ENCODE measurements around the gene MAN2C1.

MAN2C1 gene

DNA sequence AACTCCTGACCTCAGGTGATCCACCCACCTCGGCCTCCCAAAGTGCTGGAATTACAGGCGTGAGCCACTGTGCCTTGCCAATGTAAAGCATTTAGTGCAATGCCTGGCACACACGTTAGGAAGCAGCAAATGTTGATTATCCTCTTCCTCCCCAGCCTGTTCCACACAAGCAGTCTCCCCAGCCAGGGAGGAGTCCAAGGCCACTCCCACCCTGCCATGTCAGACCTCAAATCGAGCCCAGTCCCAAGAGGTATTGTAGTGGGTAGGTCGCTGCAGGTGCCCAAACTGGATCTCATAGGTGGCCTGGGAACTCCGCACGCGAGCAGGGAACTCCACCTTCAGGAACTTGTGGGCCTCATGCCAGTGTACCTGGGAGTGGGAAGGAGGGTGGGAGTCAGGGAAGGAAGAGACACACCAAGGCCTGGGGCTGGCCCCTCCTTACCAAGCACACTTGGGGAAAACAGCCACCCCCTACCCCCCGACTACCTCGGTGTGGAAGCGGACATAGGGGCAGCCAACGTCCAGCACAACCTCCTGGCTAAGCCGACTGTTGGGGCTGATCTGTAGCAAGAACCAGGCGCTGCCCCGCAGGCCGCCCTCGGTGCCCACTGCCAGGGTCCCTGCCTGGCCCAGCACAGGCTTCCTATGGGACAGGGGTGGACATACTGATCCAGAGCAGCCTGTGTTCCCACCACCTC lies 10.3 kb downstream of the MAN2C1 start:
- H3K4me3 ChIP-seq (ENCODE audit: low read depth, low read length), result no peak overlapping the region
- DNase-seq (ENCODE audit: low read depth), result no peak
- TF ChIP-seq, protein P1, sequence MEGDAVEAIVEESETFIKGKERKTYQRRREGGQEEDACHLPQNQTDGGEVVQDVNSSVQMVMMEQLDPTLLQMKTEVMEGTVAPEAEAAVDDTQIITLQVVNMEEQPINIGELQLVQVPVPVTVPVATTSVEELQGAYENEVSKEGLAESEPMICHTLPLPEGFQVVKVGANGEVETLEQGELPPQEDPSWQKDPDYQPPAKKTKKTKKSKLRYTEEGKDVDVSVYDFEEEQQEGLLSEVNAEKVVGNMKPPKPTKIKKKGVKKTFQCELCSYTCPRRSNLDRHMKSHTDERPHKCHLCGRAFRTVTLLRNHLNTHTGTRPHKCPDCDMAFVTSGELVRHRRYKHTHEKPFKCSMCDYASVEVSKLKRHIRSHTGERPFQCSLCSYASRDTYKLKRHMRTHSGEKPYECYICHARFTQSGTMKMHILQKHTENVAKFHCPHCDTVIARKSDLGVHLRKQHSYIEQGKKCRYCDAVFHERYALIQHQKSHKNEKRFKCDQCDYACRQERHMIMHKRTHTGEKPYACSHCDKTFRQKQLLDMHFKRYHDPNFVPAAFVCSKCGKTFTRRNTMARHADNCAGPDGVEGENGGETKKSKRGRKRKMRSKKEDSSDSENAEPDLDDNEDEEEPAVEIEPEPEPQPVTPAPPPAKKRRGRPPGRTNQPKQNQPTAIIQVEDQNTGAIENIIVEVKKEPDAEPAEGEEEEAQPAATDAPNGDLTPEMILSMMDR (IDR thresholded peaks at IDR 0.05; ENCODE audit: insufficient read depth, low read depth, low read length, missing control alignments), result no peak

DNA sequence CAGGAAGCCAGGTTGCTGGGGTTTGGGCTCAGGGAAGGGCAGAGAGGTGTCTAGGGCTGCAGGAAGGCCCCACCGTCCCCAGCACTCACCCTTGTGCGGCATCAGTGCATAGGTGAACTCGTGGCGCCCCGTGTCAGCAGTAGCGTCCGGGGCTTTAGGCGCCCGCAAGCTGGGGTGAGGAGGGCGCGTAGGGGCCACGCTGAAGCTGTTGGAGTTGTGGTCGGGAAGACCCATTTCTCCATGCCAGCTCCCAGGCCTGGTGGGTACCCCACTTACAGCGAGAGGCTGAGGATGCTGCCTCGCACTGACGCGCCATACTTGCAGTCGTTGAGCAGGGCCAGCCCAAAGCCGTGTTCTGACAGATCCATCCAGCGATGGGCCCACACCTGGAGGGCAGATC lies 11.9 kb downstream of the MAN2C1 start:
- H3K4me3 ChIP-seq (ENCODE audit: low read depth, low read length), result no peak overlapping the region
- DNase-seq (ENCODE audit: low read depth), result no peak
- TF ChIP-seq, protein P1 (IDR thresholded peaks at IDR 0.05; ENCODE audit: insufficient read depth, low read depth, low read length, missing control alignments), result no peak

DNA sequence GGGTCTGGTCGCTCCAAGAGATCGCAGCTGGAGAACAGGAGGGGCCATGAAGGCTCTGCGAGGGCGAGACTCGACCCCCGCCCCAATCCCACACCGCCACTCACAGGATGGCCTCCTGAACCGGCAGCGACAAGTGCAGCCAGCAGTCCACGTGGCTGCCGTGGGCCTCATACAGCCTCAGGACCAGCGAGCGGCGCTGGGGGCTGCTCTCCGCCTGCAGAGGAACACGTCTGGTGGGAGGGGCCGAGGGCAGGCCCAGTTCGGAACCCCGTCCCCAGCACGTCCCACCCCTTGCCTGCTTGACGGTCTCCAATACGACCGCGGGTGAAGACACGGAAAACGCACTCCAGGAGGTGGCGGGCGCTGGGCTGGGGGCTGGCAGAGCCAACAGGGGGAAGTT lies 12.4 kb downstream of the MAN2C1 start:
- DNase-seq (ENCODE audit: low read depth), result no peak
- H3K4me3 ChIP-seq (ENCODE audit: low read depth, low read length), result no peak overlapping the region
- TF ChIP-seq, protein P1 (IDR thresholded peaks at IDR 0.05; ENCODE audit: insufficient read depth, low read depth, low read length, missing control alignments), result no peak

- TF ChIP-seq, protein P1 (IDR thresholded peaks at IDR 0.05; ENCODE audit: insufficient read depth, low read depth, low read length, missing control alignments), result no peak
- DNase-seq (ENCODE audit: low read depth), result no peak
Observed at GRCh38 chr15:75355369-75355768, 13.0 kb downstream of the MAN2C1 start.

GRCh38 chr15:75354454-75354853 lies 14.0 kb downstream of the MAN2C1 start:
- TF ChIP-seq, protein P1 (IDR thresholded peaks at IDR 0.05; ENCODE audit: insufficient read depth, low read depth, low read length, missing control alignments), result no peak
- DNase-seq (ENCODE audit: low read depth), result no peak
- no peak overlapping the region for H3K4me3 ChIP-seq (ENCODE audit: low read depth, low read length)

More at GRCh38 chr15:75355369-75355768, 13.0 kb downstream of the MAN2C1 start:
- H3K4me3 ChIP-seq (ENCODE audit: low read depth, low read length), result no peak overlapping the region

GRCh38 chr15:75353604-75354003 lies 14.8 kb downstream of the MAN2C1 start:
- DNase-seq (ENCODE audit: low read depth), result no peak
- TF ChIP-seq, protein P1 (IDR thresholded peaks at IDR 0.05; ENCODE audit: insufficient read depth, low read depth, low read length, missing control alignments), result no peak
- no peak overlapping the region for H3K4me3 ChIP-seq (ENCODE audit: low read depth, low read length)
